ENCODE measurements around the gene GFY.

Gene GFY

GRCh38 chr19:49407482-49408015, 17.6 kb upstream of the GFY start:
- FAIRE-seq (no peak), DNase-seq (ENCODE audit: low spot score) (no peak)

- peak; percentile 60 for FAIRE-seq
- DNase-seq (ENCODE audit: low spot score) = peak; percentile 57
Measured at GRCh38 chr19:49408816-49409440, 16.3 kb upstream of the GFY start.

- DNase-seq (ENCODE audit: low spot score) = no peak
Measured at GRCh38 chr19:49409441-49410029, 15.7 kb upstream of the GFY start.

GRCh38 chr19:49411681-49412326, 13.4 kb upstream of the GFY start:
- no peak for DNase-seq (ENCODE audit: low spot score)
- FAIRE-seq = no peak

More at GRCh38 chr19:49409441-49410029, 15.7 kb upstream of the GFY start:
- FAIRE-seq = no peak

GRCh38 chr19:49413348-49413747, 11.8 kb upstream of the GFY start:
- DNase-seq (ENCODE audit: low spot score) (no peak), FAIRE-seq (no peak)

GRCh38 chr19:49414256-49414655, 10.9 kb upstream of the GFY start:
- FAIRE-seq = no peak

GRCh38 chr19:49415102-49415809, 9.9 kb upstream of the GFY start:
- DNase-seq (ENCODE audit: low spot score) (no peak), FAIRE-seq (no peak)

More at GRCh38 chr19:49414256-49414655, 10.9 kb upstream of the GFY start:
- DNase-seq (ENCODE audit: low spot score) = no peak

GRCh38 chr19:49415810-49416200, 9.4 kb upstream of the GFY start:
- DNase-seq (ENCODE audit: low spot score) (no peak), FAIRE-seq (no peak)

GRCh38 chr19:49417088-49417487, 8.1 kb upstream of the GFY start:
- FAIRE-seq (no peak), DNase-seq (ENCODE audit: low spot score) (no peak)

- DNase-seq (ENCODE audit: low spot score) (no peak), FAIRE-seq (no peak)
Measured at GRCh38 chr19:49418511-49418910, 6.7 kb upstream of the GFY start.

GRCh38 chr19:49419173-49419572, 6.0 kb upstream of the GFY start:
- DNase-seq (ENCODE audit: low spot score) (no peak), FAIRE-seq (no peak)

GRCh38 chr19:49420227-49420626, 5.0 kb upstream of the GFY start:
- DNase-seq (ENCODE audit: low spot score) (no peak), FAIRE-seq (no peak)

GRCh38 chr19:49421039-49421877, 3.9 kb upstream of the GFY start:
- FAIRE-seq (no peak), DNase-seq (ENCODE audit: low spot score) (no peak)

GRCh38 chr19:49421878-49422202, 3.3 kb upstream of the GFY start:
- DNase-seq (ENCODE audit: low spot score) (no peak), FAIRE-seq (no peak)

GRCh38 chr19:49422407-49423070, 2.6 kb upstream of the GFY start:
- FAIRE-seq (no peak), DNase-seq (ENCODE audit: low spot score) (no peak)

- DNase-seq (ENCODE audit: low spot score) (no peak), FAIRE-seq (no peak)
Measured at GRCh38 chr19:49423071-49423984, 1.9 kb upstream of the GFY start, which contains the start of gene PTH2. PTH2 (minus strand) TSS chr19:49423441; CDS start chr19:49423339, 102 bp downstream.

- FAIRE-seq = no peak
- no peak for DNase-seq (ENCODE audit: low spot score)
Measured at GRCh38 chr19:49423985-49424303, 1.2 kb upstream of the GFY start.

GRCh38 chr19:49425922-49426592, 869 bp downstream of the GFY start:
- DNase-seq (ENCODE audit: low spot score) (no peak), FAIRE-seq (no peak)

- DNase-seq (ENCODE audit: low spot score) = no peak
- no peak for FAIRE-seq
Measured at GRCh38 chr19:49427339-49427738, 2.2 kb downstream of the GFY start.

All from RCC 7860 (cell line).